Central memory CD4-positive, alpha-beta T cell (primary cell): ENCODE data around the gene SLC39A6.
"Not testable (repeated sequence)": the region's sequence is repeated elsewhere in the genome, so short reads cannot be mapped to it uniquely, and the experiment has no call there.

Source experiments
- DNase-seq: peaks from one replicate; pipeline ENCODE4 v3.0.0; 2022

The SLC39A6 gene

GRCh38 chr18:36139245-36139644, 10.1 kb upstream of the SLC39A6 start:
- DNase-seq = no peak

GRCh38 chr18:36135264-36135663, 6.1 kb upstream of the SLC39A6 start:
- DNase-seq = no peak

GRCh38 chr18:36132756-36133155, 3.6 kb upstream of the SLC39A6 start:
- DNase-seq = no peak

GRCh38 chr18:36131692-36132483, 2.7 kb upstream of the SLC39A6 start:
- no peak for DNase-seq

- no peak for DNase-seq
These were observed 1.9 kb upstream of the SLC39A6 start for GRCh38 chr18:36130883-36131653.

GRCh38 chr18:36130039-36130831, 1.1 kb upstream of the SLC39A6 start:
- no peak for DNase-seq

- DNase-seq = no peak
These were observed 237 bp downstream of the SLC39A6 start for GRCh38 chr18:36128907-36129299.

GRCh38 chr18:36128530-36128870, 640 bp downstream of the SLC39A6 start:
- no peak for DNase-seq

GRCh38 chr18:36127836-36128529, 1.2 kb downstream of the SLC39A6 start:
- no peak for DNase-seq

- no peak for DNase-seq
These were observed 2.5 kb downstream of the SLC39A6 start for GRCh38 chr18:36126668-36127067.

GRCh38 chr18:36124841-36125240, 4.3 kb downstream of the SLC39A6 start:
- no peak for DNase-seq

GRCh38 chr18:36120297-36120696, 8.8 kb downstream of the SLC39A6 start:
- no peak for DNase-seq

GRCh38 chr18:36116771-36117170, 12.4 kb downstream of the SLC39A6 start:
- DNase-seq = not testable (repeated sequence)

- no peak for DNase-seq
These were observed 14.4 kb downstream of the SLC39A6 start for GRCh38 chr18:36114738-36115137.

- no peak for DNase-seq
These were observed 14.9 kb downstream of the SLC39A6 start for GRCh38 chr18:36114251-36114650.

- DNase-seq = no peak
These were observed 16.8 kb downstream of the SLC39A6 start for GRCh38 chr18:36112302-36112701.

- DNase-seq = no peak
These were observed 19.4 kb downstream of the SLC39A6 start for GRCh38 chr18:36109737-36110136.

GRCh38 chr18:36108601-36109000, 20.5 kb downstream of the SLC39A6 start:
- DNase-seq = no peak

- DNase-seq = no peak
These were observed 20.9 kb downstream of the SLC39A6 start for GRCh38 chr18:36108196-36108595.

GRCh38 chr18:36107477-36107876, 21.7 kb downstream of the SLC39A6 start:
- DNase-seq = no peak

GRCh38 chr18:36104749-36105148, 24.4 kb downstream of the SLC39A6 start:
- DNase-seq = no peak

GRCh38 chr18:36101943-36102342, 27.2 kb downstream of the SLC39A6 start:
- no peak for DNase-seq

- no peak for DNase-seq
These were observed 29.8 kb downstream of the SLC39A6 start for GRCh38 chr18:36099311-36099710.
